Choroid plexus epithelial cell (primary cell): ENCODE results near the gene PSORS1C2.

Source experiments
- DNase-seq: peaks from one replicate; pipeline ENCODE4 v3.0.0-alpha.2; 2010; ENCODE audit warnings: low read depth
- H3K4me3 ChIP-seq: 2 replicates; pipeline ENCODE4 v1.5.1; 2011; ENCODE audit warnings: low read depth, mild to moderate bottlenecking, control low read depth, low read length, moderate library complexity
- TF ChIP-seq, protein P1 (sequence below): conservative IDR thresholded peaks from 2 replicates; pipeline ENCODE4 v1.5.1; 2011; ENCODE audit warnings: low read depth, mild to moderate bottlenecking, control low read depth, inconsistent platforms, low read length, moderate library complexity

Gene PSORS1C2

GRCh38 chr6:31092769-31093505 lies 45.9 kb downstream of the PSORS1C2 start:
- H3K4me3 ChIP-seq = no peak overlapping the region
- TF ChIP-seq, protein P1, sequence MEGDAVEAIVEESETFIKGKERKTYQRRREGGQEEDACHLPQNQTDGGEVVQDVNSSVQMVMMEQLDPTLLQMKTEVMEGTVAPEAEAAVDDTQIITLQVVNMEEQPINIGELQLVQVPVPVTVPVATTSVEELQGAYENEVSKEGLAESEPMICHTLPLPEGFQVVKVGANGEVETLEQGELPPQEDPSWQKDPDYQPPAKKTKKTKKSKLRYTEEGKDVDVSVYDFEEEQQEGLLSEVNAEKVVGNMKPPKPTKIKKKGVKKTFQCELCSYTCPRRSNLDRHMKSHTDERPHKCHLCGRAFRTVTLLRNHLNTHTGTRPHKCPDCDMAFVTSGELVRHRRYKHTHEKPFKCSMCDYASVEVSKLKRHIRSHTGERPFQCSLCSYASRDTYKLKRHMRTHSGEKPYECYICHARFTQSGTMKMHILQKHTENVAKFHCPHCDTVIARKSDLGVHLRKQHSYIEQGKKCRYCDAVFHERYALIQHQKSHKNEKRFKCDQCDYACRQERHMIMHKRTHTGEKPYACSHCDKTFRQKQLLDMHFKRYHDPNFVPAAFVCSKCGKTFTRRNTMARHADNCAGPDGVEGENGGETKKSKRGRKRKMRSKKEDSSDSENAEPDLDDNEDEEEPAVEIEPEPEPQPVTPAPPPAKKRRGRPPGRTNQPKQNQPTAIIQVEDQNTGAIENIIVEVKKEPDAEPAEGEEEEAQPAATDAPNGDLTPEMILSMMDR = no peak
- no peak for DNase-seq

GRCh38 chr6:31092238-31092637 lies 46.6 kb downstream of the PSORS1C2 start:
- TF ChIP-seq, protein P1 = no peak
- no peak overlapping the region for H3K4me3 ChIP-seq
- DNase-seq = no peak

- H3K4me3 ChIP-seq = no peak overlapping the region
- no peak for DNase-seq
- TF ChIP-seq, protein P1 = no peak
Measured at GRCh38 chr6:31091680-31092079, 47.2 kb downstream of the PSORS1C2 start.

- DNase-seq = no peak
- TF ChIP-seq, protein P1 = no peak
- H3K4me3 ChIP-seq = no peak overlapping the region
Measured at GRCh38 chr6:31090973-31091364, 47.9 kb downstream of the PSORS1C2 start.

DNA sequence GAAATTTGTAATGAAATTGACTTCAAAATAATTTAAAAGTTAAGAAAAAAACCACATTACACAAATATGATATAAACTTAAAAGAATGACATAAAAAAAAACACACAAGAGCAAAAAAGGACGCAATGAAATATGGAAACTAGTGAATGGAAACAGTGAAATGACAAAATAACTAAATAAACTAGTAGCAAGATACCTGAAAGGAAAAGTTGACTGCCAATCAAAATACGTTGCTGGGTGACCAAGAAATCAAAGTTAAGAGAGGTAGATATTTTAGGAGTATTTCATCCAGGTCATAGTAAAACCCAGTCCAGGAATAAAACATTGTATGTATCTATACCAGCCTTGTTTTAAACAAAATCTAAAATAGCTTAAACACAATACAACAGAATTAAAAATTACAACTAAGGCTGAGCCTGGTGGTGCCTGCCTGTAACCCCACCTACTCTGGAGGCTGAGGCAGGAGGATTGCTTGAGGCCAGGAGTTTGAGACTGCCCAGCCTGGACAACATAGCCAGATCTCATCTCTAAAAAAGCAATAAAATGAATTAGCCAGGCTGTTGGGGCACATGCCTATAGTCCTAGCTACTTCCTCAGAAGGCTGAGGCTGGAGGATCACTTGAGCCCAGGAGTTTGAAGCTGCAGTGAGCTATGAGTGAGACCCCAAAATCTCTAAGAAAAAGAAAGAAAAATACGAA lies 48.4 kb downstream of the PSORS1C2 start:
- DNase-seq = no peak
- TF ChIP-seq, protein P1 = no peak
- H3K4me3 ChIP-seq = no peak overlapping the region
